HG03354 (cell line): ENCODE results near the gene TMEM25.
"Not testable (repeated sequence)": the region's sequence is repeated elsewhere in the genome, so short reads cannot be mapped to it uniquely, and the experiment has no call there.

ENCODE experiments used
- ATAC-seq: cut with Tn5 transposase; IDR thresholded peaks from one replicate; pipeline ENCODE4 v1.9.1; 2021; ENCODE audit warnings: mild to moderate bottlenecking; ENCODE audit not compliant: unreplicated experiment, poor library complexity, severe bottlenecking

TMEM25 gene

GRCh38 chr11:118530683-118531596 is at the start of gene TMEM25:
Gene TMEM25 (plus strand): TSS chr11:118531192. CDS start chr11:118531802, 610 bp downstream.
- ATAC-seq, result peak; percentile 66

GRCh38 chr11:118481238-118481637 is 49.8 kb upstream of the TMEM25 start:
- not testable (repeated sequence) for ATAC-seq

- no peak for ATAC-seq
Measured at GRCh38 chr11:118484405-118484804, 46.6 kb upstream of the TMEM25 start.

- no peak for ATAC-seq
Measured at GRCh38 chr11:118485273-118485672, 45.7 kb upstream of the TMEM25 start.

- no peak for ATAC-seq
Measured at GRCh38 chr11:118488480-118489109, 42.4 kb upstream of the TMEM25 start.

- no peak for ATAC-seq
Measured at GRCh38 chr11:118491041-118491440, 40.0 kb upstream of the TMEM25 start.

- ATAC-seq, result no peak
Measured at GRCh38 chr11:118497831-118498230, 33.2 kb upstream of the TMEM25 start.

- no peak for ATAC-seq
Measured at GRCh38 chr11:118503216-118503615, 27.8 kb upstream of the TMEM25 start.

- no peak for ATAC-seq
Measured at GRCh38 chr11:118511601-118512000, 19.4 kb upstream of the TMEM25 start.

GRCh38 chr11:118514103-118514502 is 16.9 kb upstream of the TMEM25 start:
- no peak for ATAC-seq

- ATAC-seq, result no peak
Measured at GRCh38 chr11:118519549-118519948, 11.4 kb upstream of the TMEM25 start.

GRCh38 chr11:118521892-118522311 is 9.1 kb upstream of the TMEM25 start:
- ATAC-seq, result no peak

- ATAC-seq, result no peak
Measured at GRCh38 chr11:118522571-118523072, 8.4 kb upstream of the TMEM25 start.

GRCh38 chr11:118524356-118524755 is 6.6 kb upstream of the TMEM25 start:
- no peak for ATAC-seq

- ATAC-seq, result no peak
Measured at GRCh38 chr11:118524757-118525470, 6.1 kb upstream of the TMEM25 start.

GRCh38 chr11:118526688-118527087 is 4.3 kb upstream of the TMEM25 start:
- no peak for ATAC-seq

- ATAC-seq, result no peak
Measured at GRCh38 chr11:118527109-118527508, 3.9 kb upstream of the TMEM25 start, which contains the start of gene TTC36. Gene TTC36 (plus strand): TSS chr11:118527474. CDS start chr11:118527495, 21 bp downstream.

GRCh38 chr11:118528511-118528910 is 2.5 kb upstream of the TMEM25 start:
- ATAC-seq, result no peak

GRCh38 chr11:118529584-118530175 is 1.3 kb upstream of the TMEM25 start:
- no peak for ATAC-seq
